Stomach (tissue), 4 donors: Measurements from ENCODE around the gene MRPL55.

Experiments used
- CTCF ChIP-seq, 7 experiments: fragments of 450-650 bp in 4 of 7; fragments of 200-600 bp in 3 of 7; sonication (generic) in 3 of 7; IDR thresholded peaks; one replicate each; pipeline ENCODE4 v1.5.1; 2016 to 2019; ENCODE audit warnings: antibody characterized with exemption in 7 of 7, control low read depth in 2 of 7, mild to moderate bottlenecking in 1 of 7
- POLR2A ChIP-seq, 4 donors: fragments of 450-650 bp; IDR thresholded peaks; one replicate each; pipeline ENCODE4 v1.6.1; 2016; ENCODE audit warnings: antibody characterized with exemption in 4 of 4, control low read depth in 2 of 4, mild to moderate bottlenecking in 1 of 4, moderate library complexity in 1 of 4

- no peak for TF ChIP-seq CTCF (IDR thresholded peaks at IDR 0.05)
- no peak for TF ChIP-seq POLR2A (IDR thresholded peaks at IDR 0.05)
Observed at GRCh38 chr1:228154021-228154669, 45.0 kb upstream of the MRPL55 start.
